Suprapubic skin (tissue), 4 donors: Measurements from ENCODE around the gene RGP1. TPM values are rescaled to one million over a fixed set of nuclear protein-coding genes. Genes with fewer than 3 reads are reported as not detected.

ENCODE experiments used
- DNase-seq, 2 donors: peaks; one replicate each; pipeline ENCODE4 v3.0.0-alpha.2; 2019; ENCODE audit warnings: low spot score in 2 of 2
- H3K27ac ChIP-seq: fragments of 200-600 bp; sonication (generic); one replicate; pipeline ENCODE4 v1.5.1; 2019
- H3K27me3 ChIP-seq: fragments of 200-600 bp; sonication (generic); one replicate; pipeline ENCODE4 v1.5.1; 2019
- H3K36me3 ChIP-seq: fragments of 200-600 bp; sonication (generic); one replicate; pipeline ENCODE4 v1.5.1; 2019
- H3K4me1 ChIP-seq: fragments of 200-600 bp; sonication (generic); one replicate; pipeline ENCODE4 v1.5.1; 2019
- H3K4me3 ChIP-seq: fragments of 200-600 bp; sonication (generic); one replicate; pipeline ENCODE4 v1.5.1; 2019; ENCODE audit warnings: mild to moderate bottlenecking
- H3K9me3 ChIP-seq: fragments of 200-600 bp; sonication (generic); one replicate; pipeline ENCODE4 v1.5.1; 2019
- EP300 ChIP-seq: sonication (generic); formaldehyde crosslinking; IDR thresholded peaks from one replicate; pipeline ENCODE4 v1.6.1; 2017; ENCODE audit warnings: antibody characterized with exemption
- POLR2A ChIP-seq, 2 donors: fragments of 450-650 bp; IDR thresholded peaks; one replicate each; pipeline ENCODE4 v1.6.1; 2017; ENCODE audit warnings: antibody characterized with exemption in 2 of 2, mild to moderate bottlenecking in 2 of 2, moderate library complexity in 2 of 2
- POLR2AphosphoS5 ChIP-seq, 3 donors: sonication (generic); formaldehyde crosslinking; IDR thresholded peaks; one replicate each; pipeline ENCODE4 v1.6.1; 2017; ENCODE audit warnings: antibody characterized with exemption in 3 of 3
- WGBS: methylation state at CpG from one replicate; pipeline ENCODE4 v1.1.5; 2018; 5-methylcytosine and 5-hydroxymethylcytosine counted together
- total RNA-seq, 4 donors: library from RNA; depleted of rRNA; stranded (reverse); fragments of >200 nt; gene quantifications; one replicate each; pipeline ENCODE4 v1.1.0, GENCODE V29; 2016
- TF ChIP-seq, protein P1 (sequence below), 2 donors: fragments of 200-600 bp in 1 of 2; fragments of 450-650 bp in 1 of 2; sonication (generic) in 1 of 2; IDR thresholded peaks; one replicate each; pipeline ENCODE4 v1.5.1; 2016 to 2019; ENCODE audit warnings: antibody characterized with exemption in 2 of 2, mild to moderate bottlenecking in 1 of 2, moderate library complexity in 1 of 2

Gene RGP1
- total RNA-seq, 4 donors from 2014 or later, result 20.2 to 34.7 (median 27.7) TPM

- Histone ChIP-seq H3K27me3 (no peaks in the 10 kb centered on the region), H3K4me1 (peaks cover 59% of the 10 kb centered on the region), H3K36me3 (peaks cover 21% of the 10 kb centered on the region), H3K9me3 (no peaks in the 10 kb centered on the region), H3K4me3 (peak overlapping the region; percentile 65), H3K27ac (peak overlapping the region; percentile 61)
- WGBS, result 59% methylated on average over 3 of the region's 3 CpGs
- TF ChIP-seq EP300 (no peak), POLR2A (IDR thresholded peaks at IDR 0.05) (no peak), POLR2AphosphoS5 (IDR thresholded peaks at IDR 0.05) (no peak)
- TF ChIP-seq, protein P1, sequence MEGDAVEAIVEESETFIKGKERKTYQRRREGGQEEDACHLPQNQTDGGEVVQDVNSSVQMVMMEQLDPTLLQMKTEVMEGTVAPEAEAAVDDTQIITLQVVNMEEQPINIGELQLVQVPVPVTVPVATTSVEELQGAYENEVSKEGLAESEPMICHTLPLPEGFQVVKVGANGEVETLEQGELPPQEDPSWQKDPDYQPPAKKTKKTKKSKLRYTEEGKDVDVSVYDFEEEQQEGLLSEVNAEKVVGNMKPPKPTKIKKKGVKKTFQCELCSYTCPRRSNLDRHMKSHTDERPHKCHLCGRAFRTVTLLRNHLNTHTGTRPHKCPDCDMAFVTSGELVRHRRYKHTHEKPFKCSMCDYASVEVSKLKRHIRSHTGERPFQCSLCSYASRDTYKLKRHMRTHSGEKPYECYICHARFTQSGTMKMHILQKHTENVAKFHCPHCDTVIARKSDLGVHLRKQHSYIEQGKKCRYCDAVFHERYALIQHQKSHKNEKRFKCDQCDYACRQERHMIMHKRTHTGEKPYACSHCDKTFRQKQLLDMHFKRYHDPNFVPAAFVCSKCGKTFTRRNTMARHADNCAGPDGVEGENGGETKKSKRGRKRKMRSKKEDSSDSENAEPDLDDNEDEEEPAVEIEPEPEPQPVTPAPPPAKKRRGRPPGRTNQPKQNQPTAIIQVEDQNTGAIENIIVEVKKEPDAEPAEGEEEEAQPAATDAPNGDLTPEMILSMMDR (IDR thresholded peaks at IDR 0.05), result no peak
- no peak for DNase-seq
These were observed 20.0 kb upstream of the RGP1 start for GRCh38 chr9:35729101-35729500.

DNA sequence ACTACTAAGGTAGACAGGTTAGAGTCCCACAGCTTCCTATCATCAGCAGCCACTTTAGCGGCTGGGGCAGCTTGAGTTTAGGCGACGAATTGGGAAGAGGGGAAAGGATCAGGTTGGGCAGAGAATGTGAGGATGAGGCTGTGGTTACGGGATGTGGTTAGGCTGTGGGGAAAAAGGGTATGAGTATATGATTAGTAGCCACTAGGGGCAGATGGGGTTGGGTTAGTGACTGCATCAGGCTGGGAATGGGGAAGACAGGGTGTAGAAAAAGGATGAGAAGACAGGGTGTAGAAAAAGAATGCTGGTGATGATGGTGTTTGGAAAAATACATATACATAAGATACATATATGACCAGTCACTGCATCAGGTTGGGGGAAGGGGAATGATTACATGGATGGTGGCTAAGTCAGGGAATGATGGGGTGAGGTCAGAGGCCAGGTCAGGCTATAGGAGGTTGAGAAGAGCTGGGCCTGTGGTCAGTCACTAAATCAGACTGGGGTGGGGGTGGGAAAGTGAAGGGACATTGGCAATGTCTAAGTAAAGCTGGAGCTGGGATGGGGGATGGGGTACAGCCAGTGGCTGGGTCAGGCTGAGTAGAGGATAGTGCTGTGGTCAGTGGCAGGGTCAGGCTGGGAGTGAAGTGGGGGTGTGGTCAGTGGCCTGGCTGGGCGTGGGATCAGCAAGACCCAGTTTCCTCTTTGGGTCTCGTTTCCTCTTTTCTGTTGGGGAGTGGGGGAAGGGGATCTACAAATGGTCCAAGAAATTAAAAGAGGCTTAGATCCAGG is 19.2 kb upstream of the RGP1 start:
- TF ChIP-seq, protein P1 (IDR thresholded peaks at IDR 0.05), result peak; percentile 38 to 41
- TF ChIP-seq POLR2A (IDR thresholded peaks at IDR 0.05), result no peak
- 23% methylated on average over 6 of the region's 6 CpGs for WGBS
- DNase-seq, result no peak

GRCh38 chr9:35730486-35730854 is 18.6 kb upstream of the RGP1 start:
- H3K4me1 ChIP-seq, result peaks cover 59% of the 10 kb centered on the region
- H3K27me3 ChIP-seq, result no peaks in the 10 kb centered on the region
- DNase-seq, result no peak
- peak overlapping the region; percentile 65 for H3K4me3 ChIP-seq
- peak overlapping the region; percentile 96 for H3K27ac ChIP-seq
- H3K36me3 ChIP-seq, result peaks cover 13% of the 10 kb centered on the region
- 81% methylated on average over 2 of the region's 2 CpGs for WGBS
- TF ChIP-seq POLR2AphosphoS5 (IDR thresholded peaks at IDR 0.05) (no peak), POLR2A (IDR thresholded peaks at IDR 0.05) (no peak), EP300 (no peak)
- TF ChIP-seq, protein P1 (IDR thresholded peaks at IDR 0.05), result no peak
- H3K9me3 ChIP-seq, result no peaks in the 10 kb centered on the region

More for the DNA sequence above, 19.2 kb upstream of the RGP1 start:
- Histone ChIP-seq H3K9me3 (no peaks in the 10 kb centered on the region), H3K27ac (peak overlapping the region; percentile 96), H3K36me3 (peaks cover 13% of the 10 kb centered on the region), H3K4me1 (peaks cover 59% of the 10 kb centered on the region), H3K4me3 (peak overlapping the region; percentile 65), H3K27me3 (no peaks in the 10 kb centered on the region)

- H3K4me1 ChIP-seq, result peaks cover 59% of the 10 kb centered on the region
These were observed 17.5 kb upstream of the RGP1 start for GRCh38 chr9:35731415-35732184.

GRCh38 chr9:35732185-35732799 is 16.8 kb upstream of the RGP1 start, which contains the start of the genes CREB3 and TLN1:
Gene CREB3, plus strand, starts transcription at chr9:35732666. Its CDS starts 107 bp downstream, at chr9:35732773.
Gene TLN1, minus strand, starts transcription at chr9:35732195. Its CDS starts 6,501 bp downstream, at chr9:35725694.
- Histone ChIP-seq H3K36me3 (peaks cover 23% of the 10 kb centered on the region), H3K9me3 (no peaks in the 10 kb centered on the region), H3K27ac (peak within 1 kb of the TSS; percentile 96), H3K4me1 (peaks cover 53% of the 10 kb centered on the region), H3K4me3 (peak within 1 kb of the TSS; percentile 65), H3K27me3 (no peaks in the 10 kb centered on the region)
- TF ChIP-seq, protein P1 (IDR thresholded peaks at IDR 0.05), result no peak
- TF ChIP-seq EP300 (no peak), POLR2A (IDR thresholded peaks at IDR 0.05) (peak in 1 of 2 donors; percentile 44), POLR2AphosphoS5 (IDR thresholded peaks at IDR 0.05) (peak in 2 of 3 donors; percentile 94 to 95)
- WGBS, result 0% methylated on average over 2 of the region's 49 CpGs
- DNase-seq, result peak; percentile 99

More at GRCh38 chr9:35731415-35732184, 17.5 kb upstream of the RGP1 start:
- H3K4me3 ChIP-seq, result peak overlapping the region; percentile 65
- DNase-seq, result peak in 1 of 2 donors; percentile 83
- TF ChIP-seq POLR2A (IDR thresholded peaks at IDR 0.05) (peak in 1 of 2 donors; percentile 69), POLR2AphosphoS5 (IDR thresholded peaks at IDR 0.05) (no peak)
- H3K27ac ChIP-seq, result peak overlapping the region; percentile 96
- WGBS, result under 1% methylated on average over 28 of the region's 47 CpGs
- H3K27me3 ChIP-seq, result no peaks in the 10 kb centered on the region
- no peaks in the 10 kb centered on the region for H3K9me3 ChIP-seq
- H3K36me3 ChIP-seq, result peaks cover 17% of the 10 kb centered on the region
